ENCODE data around the gene RBM12.

Gene RBM12

DNA sequence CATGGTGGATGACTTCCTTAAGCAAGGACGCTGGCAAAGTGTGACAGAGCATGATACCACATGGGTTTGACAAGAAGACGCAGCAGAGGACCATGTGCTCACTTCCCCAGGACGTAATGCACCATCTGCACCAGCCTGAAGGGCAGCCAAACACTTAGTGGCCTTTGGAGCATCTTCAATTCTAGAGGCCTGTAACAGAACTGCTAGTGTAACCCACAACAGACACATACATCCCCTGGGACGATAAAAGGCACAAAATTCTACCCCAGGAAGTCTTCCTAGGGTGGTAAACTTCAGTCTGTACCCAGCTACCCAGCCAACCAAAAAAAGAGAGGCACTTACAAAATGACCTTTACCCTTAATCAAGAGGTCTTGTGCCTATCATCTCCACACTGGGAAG is 9.2 kb upstream of the RBM12 start:
- FAIRE-seq (no peak), DNase-seq (ENCODE audit: insufficient read length, low spot score) (no peak)
- TF ChIP-seq PAX5 (IDR thresholded peaks at IDR 0.05; ENCODE audit: insufficient read depth, low read length, severe bottlenecking) (no peak), POU2F2 (IDR thresholded peaks at IDR 0.05; ENCODE audit: low read depth, low read length) (no peak), TAF1 (IDR thresholded peaks at IDR 0.05; ENCODE audit: low read depth, low read length) (no peak), SPI1 (IDR thresholded peaks at IDR 0.05; ENCODE audit: low read depth, low read length) (no peak), POLR2A (IDR thresholded peaks at IDR 0.05; ENCODE audit: low read depth, low read length) (no peak), POLR2AphosphoS5 (IDR thresholded peaks at IDR 0.05; ENCODE audit: low read depth, low read length) (no peak)

DNA sequence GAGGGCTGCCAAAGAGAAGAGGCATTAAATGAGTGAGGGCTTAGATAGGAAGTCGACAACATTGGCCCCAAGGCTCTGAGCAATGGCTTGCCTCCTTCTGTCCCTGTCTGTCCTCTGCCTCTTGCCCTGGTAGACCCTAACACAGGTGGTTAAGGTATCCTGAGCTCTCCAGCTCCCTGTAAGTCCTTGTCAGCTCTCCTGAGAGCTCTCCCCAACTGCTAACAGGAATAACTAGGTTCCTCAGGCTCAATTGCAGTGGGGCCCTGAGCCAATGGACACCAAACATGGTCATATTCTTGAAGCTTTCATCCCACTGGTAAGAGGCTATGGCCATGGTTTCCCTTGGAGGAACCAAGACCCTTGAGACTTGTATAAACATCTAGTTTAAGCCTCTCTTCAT is 5.0 kb upstream of the RBM12 start:
- TF ChIP-seq POLR2A (IDR thresholded peaks at IDR 0.05; ENCODE audit: low read depth, low read length) (no peak), POU2F2 (IDR thresholded peaks at IDR 0.05; ENCODE audit: low read depth, low read length) (no peak), POLR2AphosphoS5 (IDR thresholded peaks at IDR 0.05; ENCODE audit: low read depth, low read length) (no peak), TAF1 (IDR thresholded peaks at IDR 0.05; ENCODE audit: low read depth, low read length) (no peak), PAX5 (IDR thresholded peaks at IDR 0.05; ENCODE audit: insufficient read depth, low read length, severe bottlenecking) (no peak), SPI1 (IDR thresholded peaks at IDR 0.05; ENCODE audit: low read depth, low read length) (no peak)
- no peak for FAIRE-seq
- no peak for DNase-seq (ENCODE audit: insufficient read length, low spot score)

DNA sequence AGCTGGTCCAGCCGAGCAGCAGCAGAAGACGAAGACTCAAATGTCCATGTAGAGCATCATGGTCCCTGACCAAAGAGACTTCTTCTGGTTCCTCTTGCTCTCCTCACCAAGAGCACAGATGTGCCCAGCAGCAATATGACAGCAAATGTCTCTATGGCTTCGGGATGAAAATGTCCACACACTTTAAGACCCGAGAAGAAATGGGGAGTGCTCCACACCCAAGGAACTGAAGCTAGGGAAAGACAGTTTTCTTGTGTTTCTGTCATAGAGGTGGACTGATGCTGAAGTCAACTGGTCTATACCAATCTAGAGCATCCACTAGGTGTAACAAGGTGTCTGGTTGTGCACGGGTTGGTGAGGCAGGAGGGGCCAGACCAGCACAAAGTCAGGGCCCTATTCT is 4.5 kb upstream of the RBM12 start:
- TF ChIP-seq TAF1 (IDR thresholded peaks at IDR 0.05; ENCODE audit: low read depth, low read length) = no peak
- no peak for TF ChIP-seq SPI1 (IDR thresholded peaks at IDR 0.05; ENCODE audit: low read depth, low read length)
- no peak for TF ChIP-seq POLR2A (IDR thresholded peaks at IDR 0.05; ENCODE audit: low read depth, low read length)
- no peak for TF ChIP-seq POU2F2 (IDR thresholded peaks at IDR 0.05; ENCODE audit: low read depth, low read length)
- no peak for TF ChIP-seq PAX5 (IDR thresholded peaks at IDR 0.05; ENCODE audit: insufficient read depth, low read length, severe bottlenecking)
- no peak for TF ChIP-seq POLR2AphosphoS5 (IDR thresholded peaks at IDR 0.05; ENCODE audit: low read depth, low read length)
- no peak for DNase-seq (ENCODE audit: insufficient read length, low spot score)
- no peak for FAIRE-seq

DNA sequence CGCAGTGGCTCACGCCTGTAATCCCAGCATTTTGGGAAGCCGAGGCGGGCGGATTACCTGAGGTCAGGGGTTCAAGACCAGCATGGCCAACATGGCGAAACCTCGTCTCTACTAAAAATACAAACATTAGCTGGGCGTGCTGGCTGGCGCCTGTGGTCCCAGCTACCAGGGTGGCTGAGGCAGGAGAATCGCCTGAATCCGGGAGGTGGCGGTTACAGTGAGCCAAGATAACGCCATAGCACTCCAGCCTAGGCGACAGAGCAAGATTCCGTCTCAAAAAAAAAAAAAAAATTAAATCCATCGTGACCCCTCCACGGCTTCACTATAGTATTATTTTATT is 1.2 kb upstream of the RBM12 start:
- TF ChIP-seq POLR2A (IDR thresholded peaks at IDR 0.05; ENCODE audit: low read depth, low read length) (no peak), POLR2AphosphoS5 (IDR thresholded peaks at IDR 0.05; ENCODE audit: low read depth, low read length) (no peak), POU2F2 (IDR thresholded peaks at IDR 0.05; ENCODE audit: low read depth, low read length) (no peak), TAF1 (IDR thresholded peaks at IDR 0.05; ENCODE audit: low read depth, low read length) (no peak), PAX5 (IDR thresholded peaks at IDR 0.05; ENCODE audit: insufficient read depth, low read length, severe bottlenecking) (no peak), SPI1 (IDR thresholded peaks at IDR 0.05; ENCODE audit: low read depth, low read length) (no peak)
- DNase-seq (ENCODE audit: insufficient read length, low spot score) (no peak), FAIRE-seq (no peak)

DNA sequence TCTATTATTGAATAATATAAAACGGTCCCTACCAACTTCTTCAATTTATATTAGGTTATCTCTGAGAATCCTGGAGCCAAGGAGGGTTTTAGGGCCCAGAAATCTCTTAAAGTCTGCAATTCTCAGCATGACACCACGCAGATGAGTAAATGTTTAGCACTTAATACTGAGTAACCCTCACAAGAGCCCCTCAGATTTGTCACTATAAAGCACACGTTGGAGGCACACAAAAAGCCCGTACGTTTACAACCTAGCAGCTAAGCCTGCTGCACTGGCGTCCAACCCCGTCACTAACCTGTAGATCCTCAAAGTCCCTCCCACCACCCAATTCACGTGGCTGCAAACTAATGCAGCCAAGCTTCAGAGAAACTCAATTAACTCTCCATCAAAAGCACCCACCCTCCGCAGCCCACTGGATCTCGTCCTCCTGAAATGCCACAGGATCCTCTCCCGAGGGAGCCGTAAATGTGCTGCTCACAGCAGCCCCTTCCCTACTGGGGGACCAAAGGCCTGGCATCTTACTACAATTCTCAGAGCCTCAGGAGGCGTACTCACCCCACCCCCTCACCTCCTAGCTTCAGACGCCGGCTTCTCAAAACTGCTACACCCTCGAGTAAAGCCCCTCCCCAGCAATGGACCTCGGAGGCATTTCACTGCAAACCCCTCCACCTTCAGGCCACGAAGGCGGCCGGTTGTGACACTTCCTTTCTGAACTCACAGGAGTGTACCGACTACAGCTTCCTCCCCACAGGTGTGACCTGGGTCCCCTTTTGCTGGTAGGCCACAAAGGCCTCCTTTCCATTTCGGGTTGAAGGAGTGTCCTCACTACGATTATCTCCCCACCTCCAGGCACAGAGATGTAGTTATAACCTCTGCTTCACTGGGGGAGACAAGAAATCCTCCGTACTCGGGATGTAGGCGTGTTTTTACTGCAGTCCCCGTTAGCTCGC is 909 bp downstream of the RBM12 start:
- DNase-seq (ENCODE audit: insufficient read length, low spot score) (peak; percentile 25), FAIRE-seq (peak; percentile 92)
- peak; percentile 60 for TF ChIP-seq SPI1 (IDR thresholded peaks at IDR 0.05; ENCODE audit: low read depth, low read length)
- peak; percentile 55 for TF ChIP-seq POU2F2 (IDR thresholded peaks at IDR 0.05; ENCODE audit: low read depth, low read length)
- no peak; the same call in 1 of the 2 replicates for TF ChIP-seq POLR2A (IDR thresholded peaks at IDR 0.05; ENCODE audit: low read depth, low read length)
- TF ChIP-seq PAX5 (IDR thresholded peaks at IDR 0.05; ENCODE audit: insufficient read depth, low read length, severe bottlenecking) = no peak
- peak; percentile 84; the same call in 1 of the 2 replicates for TF ChIP-seq POLR2AphosphoS5 (IDR thresholded peaks at IDR 0.05; ENCODE audit: low read depth, low read length)
- TF ChIP-seq TAF1 (IDR thresholded peaks at IDR 0.05; ENCODE audit: low read depth, low read length) = no peak

DNA sequence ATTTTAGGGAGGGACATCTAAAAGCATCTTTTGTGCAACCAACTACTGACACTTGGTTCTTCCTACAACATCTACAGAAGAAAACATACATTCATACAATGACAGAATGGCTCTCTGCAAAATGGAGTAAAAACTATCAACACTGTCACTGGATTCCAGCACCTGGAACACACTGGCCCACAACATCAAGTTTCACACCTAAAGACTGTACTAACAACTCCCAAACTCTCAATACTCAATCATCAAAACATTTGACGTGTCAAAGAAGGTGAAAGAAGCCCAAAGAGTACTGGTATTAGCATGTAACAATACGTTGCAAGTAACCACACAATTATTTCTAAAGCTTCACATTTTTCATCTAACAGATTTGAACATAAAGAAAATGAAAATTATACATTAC is 2.1 kb downstream of the RBM12 start:
- no peak for TF ChIP-seq POLR2AphosphoS5 (IDR thresholded peaks at IDR 0.05; ENCODE audit: low read depth, low read length)
- no peak for TF ChIP-seq POU2F2 (IDR thresholded peaks at IDR 0.05; ENCODE audit: low read depth, low read length)
- no peak for TF ChIP-seq TAF1 (IDR thresholded peaks at IDR 0.05; ENCODE audit: low read depth, low read length)
- TF ChIP-seq POLR2A (IDR thresholded peaks at IDR 0.05; ENCODE audit: low read depth, low read length) = no peak
- TF ChIP-seq PAX5 (IDR thresholded peaks at IDR 0.05; ENCODE audit: insufficient read depth, low read length, severe bottlenecking) = no peak
- no peak for TF ChIP-seq SPI1 (IDR thresholded peaks at IDR 0.05; ENCODE audit: low read depth, low read length)
- no peak for FAIRE-seq
- DNase-seq (ENCODE audit: insufficient read length, low spot score) = no peak

DNA sequence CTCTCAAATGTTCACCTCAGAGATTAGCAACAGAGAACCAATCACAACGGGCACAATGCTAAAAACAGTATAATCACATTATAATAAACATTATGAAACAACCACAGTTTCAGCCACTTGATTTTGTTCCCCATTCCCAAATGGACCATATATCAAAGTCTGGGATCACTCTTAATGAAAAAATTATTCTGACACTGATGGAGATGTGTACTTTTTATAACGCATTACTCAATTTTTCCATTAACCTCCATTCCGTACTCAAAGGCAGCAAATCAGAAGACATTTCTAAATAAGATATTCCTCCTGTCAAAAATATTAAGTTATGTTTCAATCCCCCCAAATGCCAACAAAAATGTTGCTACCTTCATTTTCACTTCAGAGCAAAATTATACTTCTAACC is 2.8 kb downstream of the RBM12 start:
- no peak for FAIRE-seq
- TF ChIP-seq SPI1 (IDR thresholded peaks at IDR 0.05; ENCODE audit: low read depth, low read length) (no peak), PAX5 (IDR thresholded peaks at IDR 0.05; ENCODE audit: insufficient read depth, low read length, severe bottlenecking) (no peak), POU2F2 (IDR thresholded peaks at IDR 0.05; ENCODE audit: low read depth, low read length) (no peak), POLR2A (IDR thresholded peaks at IDR 0.05; ENCODE audit: low read depth, low read length) (no peak), TAF1 (IDR thresholded peaks at IDR 0.05; ENCODE audit: low read depth, low read length) (no peak), POLR2AphosphoS5 (IDR thresholded peaks at IDR 0.05; ENCODE audit: low read depth, low read length) (no peak)
- DNase-seq (ENCODE audit: insufficient read length, low spot score) = no peak

DNA sequence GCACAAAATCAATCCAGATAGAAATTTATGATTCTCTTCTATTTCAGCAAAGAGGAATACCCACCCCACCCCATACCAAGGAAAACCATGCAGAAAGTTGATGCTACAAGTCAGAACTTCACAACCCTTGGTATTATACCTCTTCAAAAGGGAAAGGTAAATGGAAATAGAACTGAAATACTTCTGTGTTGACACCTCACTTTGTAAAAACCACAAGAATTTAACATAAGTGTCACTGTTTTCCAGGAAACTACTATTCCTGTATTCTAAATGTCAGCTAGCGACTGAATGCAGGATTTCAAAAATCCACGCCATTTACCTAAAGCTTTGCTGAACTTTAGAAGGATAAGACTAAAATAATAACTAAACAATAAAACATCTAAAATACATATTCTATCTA is 3.6 kb downstream of the RBM12 start:
- no peak for FAIRE-seq

DNA sequence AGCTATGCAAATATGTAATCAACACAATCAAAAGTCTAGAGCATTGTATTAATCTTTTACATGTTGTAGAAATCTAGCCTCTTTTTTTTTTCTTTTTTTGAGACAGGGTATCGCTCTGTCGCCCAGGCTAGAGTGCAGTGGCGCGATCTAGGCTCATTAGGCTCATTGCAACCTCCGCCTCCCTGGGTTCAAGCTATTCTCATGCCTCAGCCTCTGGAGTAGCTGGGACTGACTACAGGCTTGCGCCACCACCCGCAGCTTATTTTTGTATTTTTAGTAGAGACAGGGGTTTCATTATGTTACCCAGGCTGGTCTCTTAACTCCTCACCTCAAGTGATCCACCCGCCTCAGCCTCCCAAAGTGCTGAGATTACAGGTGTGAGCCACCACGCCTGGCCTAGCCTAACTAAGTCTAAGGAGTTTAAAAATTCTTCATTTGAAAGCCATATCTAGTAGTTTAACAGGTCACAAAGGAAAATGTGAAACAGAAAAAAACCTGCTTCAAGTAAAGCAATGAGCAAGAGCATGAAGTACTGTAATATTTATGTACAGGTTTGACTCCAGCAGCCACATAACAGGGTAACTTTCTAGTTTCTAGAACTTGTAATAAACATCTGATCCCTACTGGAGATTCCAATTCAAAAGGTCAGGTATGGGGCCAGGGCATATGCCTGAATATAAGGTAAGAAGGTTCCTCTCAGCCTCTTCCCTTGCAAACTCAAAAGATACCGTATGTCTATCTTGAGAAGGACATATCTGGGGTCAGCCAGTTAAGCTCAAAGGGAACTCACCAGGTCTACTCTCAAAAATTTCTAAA is 4.4 kb downstream of the RBM12 start:
- no peak for DNase-seq (ENCODE audit: insufficient read length, low spot score)
- TF ChIP-seq POLR2A (IDR thresholded peaks at IDR 0.05; ENCODE audit: low read depth, low read length) = no peak
- no peak for TF ChIP-seq PAX5 (IDR thresholded peaks at IDR 0.05; ENCODE audit: insufficient read depth, low read length, severe bottlenecking)
- TF ChIP-seq SPI1 (IDR thresholded peaks at IDR 0.05; ENCODE audit: low read depth, low read length) = no peak
- no peak for TF ChIP-seq POLR2AphosphoS5 (IDR thresholded peaks at IDR 0.05; ENCODE audit: low read depth, low read length)
- no peak for TF ChIP-seq POU2F2 (IDR thresholded peaks at IDR 0.05; ENCODE audit: low read depth, low read length)
- TF ChIP-seq TAF1 (IDR thresholded peaks at IDR 0.05; ENCODE audit: low read depth, low read length) = no peak
- no peak for FAIRE-seq

More for the DNA sequence above, 3.6 kb downstream of the RBM12 start:
- TF ChIP-seq PAX5 (IDR thresholded peaks at IDR 0.05; ENCODE audit: insufficient read depth, low read length, severe bottlenecking) (no peak), POU2F2 (IDR thresholded peaks at IDR 0.05; ENCODE audit: low read depth, low read length) (no peak), POLR2A (IDR thresholded peaks at IDR 0.05; ENCODE audit: low read depth, low read length) (no peak), TAF1 (IDR thresholded peaks at IDR 0.05; ENCODE audit: low read depth, low read length) (no peak), SPI1 (IDR thresholded peaks at IDR 0.05; ENCODE audit: low read depth, low read length) (no peak), POLR2AphosphoS5 (IDR thresholded peaks at IDR 0.05; ENCODE audit: low read depth, low read length) (no peak)
- DNase-seq (ENCODE audit: insufficient read length, low spot score) = no peak

All from GM12891 (cell line).